Stimulated activated CD8-positive, alpha-beta memory T cell treated with anti-CD3 and anti-CD28 coated beads, Interleukin-7, amount 100 ng/mL, for 1 hour (primary cell): Measurements from ENCODE around the gene BLOC1S5.
"Not testable (repeated sequence)": the region's sequence is repeated elsewhere in the genome, so short reads cannot be mapped to it uniquely, and the experiment has no call there.

ENCODE experiments used
- DNase-seq, 2 donors: peaks; one replicate each; pipeline ENCODE4 v3.0.0-alpha.2; 2020; ENCODE audit warnings: low read depth in 2 of 2

Gene BLOC1S5

GRCh38 chr6:7993399-7993798 lies 70.8 kb downstream of the BLOC1S5 start:
- no peak for DNase-seq

- DNase-seq, result no peak
Measured at GRCh38 chr6:7992002-7992815, 72.0 kb downstream of the BLOC1S5 start.

GRCh38 chr6:7991536-7991935 lies 72.7 kb downstream of the BLOC1S5 start:
- DNase-seq, result no peak

DNA sequence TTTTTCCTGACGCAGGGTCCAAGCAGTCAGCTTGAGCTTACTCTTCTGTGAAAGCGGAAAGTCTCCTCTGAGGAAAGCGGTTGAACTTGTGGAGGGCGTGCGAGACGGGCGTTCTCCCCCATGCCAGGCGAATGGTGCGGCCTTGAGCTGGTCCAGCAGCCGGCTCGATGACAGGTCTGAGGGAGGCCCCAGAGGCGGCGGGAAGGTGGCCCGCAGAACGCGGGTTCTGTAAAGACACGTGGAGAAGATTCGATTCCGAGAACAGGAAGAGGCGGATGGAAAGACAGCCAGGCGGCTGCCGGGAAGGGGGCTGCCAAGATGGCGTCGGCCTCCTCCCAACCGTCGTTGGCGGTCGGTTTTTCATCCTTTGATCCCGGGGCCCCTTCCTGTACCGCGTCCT lies 78.0 kb downstream of the BLOC1S5 start:
- no peak for DNase-seq

- DNase-seq, result not testable (repeated sequence)
Measured at GRCh38 chr6:7983967-7984366, 80.2 kb downstream of the BLOC1S5 start.

GRCh38 chr6:7979831-7980230 lies 84.4 kb downstream of the BLOC1S5 start:
- DNase-seq, result no peak

DNA sequence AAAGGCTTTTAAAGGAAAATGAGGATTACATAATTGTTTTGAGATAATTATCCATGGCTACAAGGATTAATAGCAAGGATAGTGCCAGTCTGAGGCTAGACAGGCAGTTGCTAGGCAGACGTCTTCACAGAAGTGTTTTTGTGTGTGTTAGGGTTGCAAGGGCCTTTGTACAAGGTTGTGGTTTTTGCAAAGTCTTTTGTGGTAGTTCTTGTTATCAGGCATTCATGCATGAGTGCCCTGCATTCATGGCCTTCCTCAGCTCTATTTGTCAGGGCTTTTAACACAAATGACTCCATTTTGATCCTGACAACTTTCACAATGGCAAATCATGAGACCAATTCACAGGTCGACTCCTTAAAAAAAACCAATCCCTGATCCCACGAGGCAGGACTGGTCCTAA lies 85.5 kb downstream of the BLOC1S5 start:
- DNase-seq, result no peak

GRCh38 chr6:7976485-7977056 lies 87.6 kb downstream of the BLOC1S5 start:
- DNase-seq, result no peak

GRCh38 chr6:7975764-7976146 lies 88.4 kb downstream of the BLOC1S5 start:
- DNase-seq, result no peak

DNA sequence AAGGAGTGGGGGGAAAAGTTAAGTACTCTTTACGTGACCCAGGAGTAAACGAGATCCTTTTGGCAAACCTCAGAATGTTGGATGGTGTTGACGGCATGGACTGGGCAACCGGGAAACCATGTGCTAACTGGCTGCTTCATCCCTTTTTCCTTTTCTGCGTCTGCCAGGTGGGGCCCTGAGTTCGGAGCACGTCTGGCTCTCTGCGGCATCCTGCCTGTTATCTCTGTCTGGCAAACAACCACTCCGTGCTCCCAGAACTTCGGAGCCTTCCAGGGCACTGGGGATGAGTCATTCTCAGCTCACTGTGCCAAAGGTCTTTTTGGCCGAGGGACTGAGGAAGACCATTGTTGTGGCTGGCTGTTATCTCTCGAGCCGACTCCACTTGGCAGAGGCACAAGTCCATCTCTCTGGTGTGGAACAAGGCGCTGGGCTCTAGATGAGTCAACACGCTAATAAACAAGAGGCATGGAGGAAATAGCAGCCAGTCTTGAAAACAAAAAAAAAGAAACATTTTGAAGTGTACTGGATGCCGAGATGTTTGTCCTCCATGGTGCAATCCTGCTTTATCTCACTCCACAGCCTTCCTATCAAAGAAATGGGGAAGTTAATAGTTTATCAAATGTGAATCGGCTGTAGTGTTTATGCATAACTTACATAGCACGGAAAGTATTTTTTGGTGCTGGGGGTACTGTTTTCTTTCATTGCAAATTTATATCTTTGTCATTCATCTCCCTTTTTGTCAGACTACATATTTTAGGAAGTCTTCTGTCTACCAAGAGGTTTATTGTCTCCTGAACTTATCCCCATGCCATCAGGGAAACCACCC lies 89.0 kb downstream of the BLOC1S5 start:
- no peak for DNase-seq

GRCh38 chr6:7974565-7974937 lies 89.6 kb downstream of the BLOC1S5 start:
- DNase-seq, result no peak

DNA sequence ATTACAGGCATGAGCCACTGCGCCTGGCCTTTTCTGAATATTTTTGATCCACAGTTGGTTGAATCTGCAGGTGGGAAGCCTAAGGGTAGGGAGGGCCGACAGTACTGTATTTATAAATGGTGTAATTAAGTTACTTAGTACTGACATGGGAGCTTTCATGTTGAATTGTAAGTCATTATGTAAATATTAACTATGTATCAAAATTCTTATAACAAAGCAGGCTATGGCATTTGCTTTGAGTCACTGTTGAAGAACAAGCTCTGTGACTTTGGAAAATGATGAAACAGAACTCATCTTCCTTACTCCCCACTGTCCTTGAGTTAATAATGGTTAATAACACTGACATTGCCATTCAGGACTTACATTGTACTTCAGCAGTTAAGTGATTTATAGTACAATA lies 90.6 kb downstream of the BLOC1S5 start:
- no peak for DNase-seq

- DNase-seq, result no peak
Measured at GRCh38 chr6:7971499-7971898, 92.7 kb downstream of the BLOC1S5 start.

- DNase-seq, result no peak
Measured at GRCh38 chr6:7970616-7971015, 93.6 kb downstream of the BLOC1S5 start.
